ENCODE measurements around the gene OR5B12. TPM values are rescaled to one million over a fixed set of nuclear protein-coding genes. Genes with fewer than 3 reads are reported as not detected.
A peak's percentile ranks its signal among the peaks of the same experiment; 100 is the strongest.

Gene OR5B12
- total and polyA plus RNA-seq, 9 of the 15 experiments (the other 6 are each of a cell fraction or from before 2014, with no cell fraction given), result 0.20 TPM; not detected in 8

- TF ChIP-seq NFE2 (IDR thresholded peaks at IDR 0.05; ENCODE audit: low read depth) (peak; percentile 82), BCOR (IDR thresholded peaks at IDR 0.05) (no peak), STAG1 (CRISPR knock-in tag; IDR thresholded peaks at IDR 0.05; ENCODE audit: borderline replicate concordance) (no peak), RBBP5 (IDR thresholded peaks at IDR 0.05; ENCODE audit: borderline replicate concordance, insufficient read depth, low read length, poor library complexity, severe bottlenecking) (no peak), DNMT1 (IDR thresholded peaks at IDR 0.05) (no peak), RNF219 (CRISPR knock-in tag; IDR thresholded peaks at IDR 0.05) (no peak), MEF2A (IDR thresholded peaks at IDR 0.05; ENCODE audit: control insufficient read depth, low read depth, low read length) (peak; percentile 16; the same call in 1 of the 2 replicates), ZKSCAN3 (CRISPR knock-in tag; IDR thresholded peaks at IDR 0.05) (no peak), ELF1 (tag; IDR thresholded peaks at IDR 0.05) (no peak), RBM25 (IDR thresholded peaks at IDR 0.05; ENCODE audit: low read depth, low read length, severe bottlenecking) (no peak), CBX2 (IDR thresholded peaks at IDR 0.05; ENCODE audit: insufficient read depth, low read length, poor library complexity, severe bottlenecking) (no peak), DPF2 (IDR thresholded peaks at IDR 0.05) (no peak), FUS (optimal IDR thresholded peaks at IDR 0.05; ENCODE audit: low read depth, low read length) (no peak), NR3C1 (CRISPR knock-in tag; IDR thresholded peaks at IDR 0.05) (no peak), ZNF695 (CRISPR knock-in tag; IDR thresholded peaks at IDR 0.05) (no peak), STAT5A (IDR thresholded peaks at IDR 0.05; ENCODE audit: borderline replicate concordance, low read length) (no peak), NFIX (CRISPR knock-in tag; IDR thresholded peaks at IDR 0.05; ENCODE audit: low read depth) (no peak), ZBTB9 (CRISPR knock-in tag; IDR thresholded peaks at IDR 0.05) (no peak)
- TF ChIP-seq, protein P1, sequence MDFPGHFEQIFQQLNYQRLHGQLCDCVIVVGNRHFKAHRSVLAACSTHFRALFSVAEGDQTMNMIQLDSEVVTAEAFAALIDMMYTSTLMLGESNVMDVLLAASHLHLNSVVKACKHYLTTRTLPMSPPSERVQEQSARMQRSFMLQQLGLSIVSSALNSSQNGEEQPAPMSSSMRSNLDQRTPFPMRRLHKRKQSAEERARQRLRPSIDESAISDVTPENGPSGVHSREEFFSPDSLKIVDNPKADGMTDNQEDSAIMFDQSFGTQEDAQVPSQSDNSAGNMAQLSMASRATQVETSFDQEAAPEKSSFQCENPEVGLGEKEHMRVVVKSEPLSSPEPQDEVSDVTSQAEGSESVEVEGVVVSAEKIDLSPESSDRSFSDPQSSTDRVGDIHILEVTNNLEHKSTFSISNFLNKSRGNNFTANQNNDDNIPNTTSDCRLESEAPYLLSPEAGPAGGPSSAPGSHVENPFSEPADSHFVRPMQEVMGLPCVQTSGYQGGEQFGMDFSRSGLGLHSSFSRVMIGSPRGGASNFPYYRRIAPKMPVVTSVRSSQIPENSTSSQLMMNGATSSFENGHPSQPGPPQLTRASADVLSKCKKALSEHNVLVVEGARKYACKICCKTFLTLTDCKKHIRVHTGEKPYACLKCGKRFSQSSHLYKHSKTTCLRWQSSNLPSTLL (IDR thresholded peaks at IDR 0.05), result no peak
- TF ChIP-seq, protein P2, sequence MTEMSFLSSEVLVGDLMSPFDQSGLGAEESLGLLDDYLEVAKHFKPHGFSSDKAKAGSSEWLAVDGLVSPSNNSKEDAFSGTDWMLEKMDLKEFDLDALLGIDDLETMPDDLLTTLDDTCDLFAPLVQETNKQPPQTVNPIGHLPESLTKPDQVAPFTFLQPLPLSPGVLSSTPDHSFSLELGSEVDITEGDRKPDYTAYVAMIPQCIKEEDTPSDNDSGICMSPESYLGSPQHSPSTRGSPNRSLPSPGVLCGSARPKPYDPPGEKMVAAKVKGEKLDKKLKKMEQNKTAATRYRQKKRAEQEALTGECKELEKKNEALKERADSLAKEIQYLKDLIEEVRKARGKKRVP (CRISPR knock-in tag; IDR thresholded peaks at IDR 0.05), result no peak
- TF ChIP-seq, protein P3, sequence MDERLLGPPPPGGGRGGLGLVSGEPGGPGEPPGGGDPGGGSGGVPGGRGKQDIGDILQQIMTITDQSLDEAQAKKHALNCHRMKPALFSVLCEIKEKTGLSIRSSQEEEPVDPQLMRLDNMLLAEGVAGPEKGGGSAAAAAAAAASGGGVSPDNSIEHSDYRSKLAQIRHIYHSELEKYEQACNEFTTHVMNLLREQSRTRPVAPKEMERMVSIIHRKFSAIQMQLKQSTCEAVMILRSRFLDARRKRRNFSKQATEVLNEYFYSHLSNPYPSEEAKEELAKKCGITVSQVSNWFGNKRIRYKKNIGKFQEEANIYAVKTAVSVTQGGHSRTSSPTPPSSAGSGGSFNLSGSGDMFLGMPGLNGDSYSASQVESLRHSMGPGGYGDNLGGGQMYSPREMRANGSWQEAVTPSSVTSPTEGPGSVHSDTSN (CRISPR knock-in tag; IDR thresholded peaks at IDR 0.05; ENCODE audit: low read depth), result no peak
- TF ChIP-seq, protein P3 (tag; conservative IDR thresholded peaks at IDR 0.05; ENCODE audit: low read depth), result no peak
Observed at GRCh38 chr11:58446294-58446693, 4.3 kb upstream of the OR5B12 start (continued).
